Inferior parietal cortex (tissue), 1 donor: ENCODE results near the gene IRF1.

Source experiments
- DNase-seq: peaks from one replicate; pipeline ENCODE4 v3.0.0-alpha.2; 2016; ENCODE audit errors: extremely low spot score

IRF1 gene

GRCh38 chr5:132500931-132501628 lies 10.5 kb upstream of the IRF1 start:
- peak; percentile 84 for DNase-seq

- no peak for DNase-seq
Observed at GRCh38 chr5:132500244-132500930, 9.8 kb upstream of the IRF1 start.

- DNase-seq, result no peak
Observed at GRCh38 chr5:132499440-132500243, 9.1 kb upstream of the IRF1 start.

GRCh38 chr5:132498686-132499271 lies 8.2 kb upstream of the IRF1 start:
- no peak for DNase-seq

GRCh38 chr5:132498152-132498551 lies 7.6 kb upstream of the IRF1 start:
- DNase-seq, result no peak

GRCh38 chr5:132497488-132497997 lies 7.0 kb upstream of the IRF1 start:
- DNase-seq, result no peak

- peak; percentile 61 for DNase-seq
Observed at GRCh38 chr5:132496631-132497487, 6.3 kb upstream of the IRF1 start.

- DNase-seq, result no peak
Observed at GRCh38 chr5:132496191-132496630, 5.6 kb upstream of the IRF1 start.

GRCh38 chr5:132495667-132496190 lies 5.2 kb upstream of the IRF1 start:
- peak; percentile 57 for DNase-seq

GRCh38 chr5:132493821-132494220 lies 3.2 kb upstream of the IRF1 start:
- DNase-seq, result no peak

GRCh38 chr5:132493241-132493640 lies 2.7 kb upstream of the IRF1 start:
- DNase-seq, result no peak

- DNase-seq, result no peak
Observed at GRCh38 chr5:132492386-132493125, 2.0 kb upstream of the IRF1 start.

- no peak for DNase-seq
Observed at GRCh38 chr5:132491368-132492364, 1.1 kb upstream of the IRF1 start.

GRCh38 chr5:132489871-132490483 lies 596 bp downstream of the IRF1 start:
- DNase-seq, result no peak

GRCh38 chr5:132489051-132489770 lies 1.4 kb downstream of the IRF1 start:
- no peak for DNase-seq

GRCh38 chr5:132488590-132488989 lies 2.0 kb downstream of the IRF1 start:
- DNase-seq, result no peak

- no peak for DNase-seq
Observed at GRCh38 chr5:132487841-132488555, 2.6 kb downstream of the IRF1 start.
